ENCODE data around the gene RGS10. TPM values are rescaled to one million over a fixed set of nuclear protein-coding genes. Genes with fewer than 3 reads are reported as not detected.

RGS10 gene
- total and polyA plus RNA-seq, 2 of the 8 experiments (the other 6 are each of a cell fraction or from before 2014, with no cell fraction given), result 5.5 to 13.1 TPM

Other genes with a start within 250 kb of the RGS10 start
- 151 and 166 TPM in 2 replicates for gene TIAL1, start 54.2 kb upstream of the RGS10 start, total RNA-seq (2021; fragmentation: NEBNext Ultra II Directional; extraction: Animal tissue kit (Norgen Biotek cat#: 25700))
- 37.4 and 50.4 TPM in 2 replicates for gene TIAL1, start 54.2 kb upstream of the RGS10 start, polyA plus RNA-seq (2011; rRNA removed)
- gene BAG3, start 108.7 kb upstream of the RGS10 start, total RNA-seq (2021; fragmentation: NEBNext Ultra II Directional; extraction: Animal tissue kit (Norgen Biotek cat#: 25700)), result 13.3 and 14.6 TPM in 2 replicates
- gene BAG3, start 108.7 kb upstream of the RGS10 start, polyA plus RNA-seq (2011; rRNA removed), result 3.5 and 7.5 TPM in 2 replicates
- 97.9 and 101 TPM in 2 replicates for gene INPP5F, start 183.3 kb upstream of the RGS10 start, total RNA-seq (2021; fragmentation: NEBNext Ultra II Directional; extraction: Animal tissue kit (Norgen Biotek cat#: 25700))
- 32.1 and 50.1 TPM in 2 replicates for gene INPP5F, start 183.3 kb upstream of the RGS10 start, polyA plus RNA-seq (2011; rRNA removed)

Measured in H1 (cell line).